ENCODE measurements around the gene TIMP2. TPM values are rescaled to one million over a fixed set of nuclear protein-coding genes. Genes with fewer than 3 reads are reported as not detected.

The TIMP2 gene
- total and polyA plus RNA-seq, 8 donors, result 22.2 to 128 (median 51.0) TPM

DNA sequence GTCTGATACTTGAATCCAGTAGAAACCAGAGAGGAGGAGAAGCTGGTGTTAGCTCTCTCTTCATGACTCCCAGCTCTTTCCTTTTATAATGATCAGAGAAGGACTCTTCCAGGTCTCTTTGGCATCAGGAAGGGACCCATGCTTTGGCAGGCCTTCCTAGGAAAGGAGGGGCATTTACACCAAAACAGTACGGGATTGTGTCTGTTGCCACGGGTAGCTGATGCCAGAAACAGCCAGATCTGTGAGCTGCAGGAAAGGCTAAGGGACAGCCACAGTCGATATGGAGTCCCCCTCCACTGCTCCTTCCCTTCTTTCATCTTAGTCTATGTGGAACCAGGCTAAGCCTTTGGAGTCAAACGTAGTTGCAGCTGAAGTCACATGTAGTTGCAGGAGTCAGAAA, 31.5 kb downstream of the TIMP2 start:
- Histone ChIP-seq H3K36me3 (no peaks in the 10 kb centered on the region), H3K9me3 (no peaks in the 10 kb centered on the region), H3K27me3 (no peaks in the 10 kb centered on the region), H3K27ac (no peak overlapping the region), H3K4me1 (peaks cover 0 to 8% (median 2%) of the 10 kb centered on the region in 3 donors), H3K4me3 (no peak overlapping the region)
- DNase-seq (no peak), ATAC-seq (no peak), FAIRE-seq (no peak)
- no peak for TF ChIP-seq CTCF (IDR thresholded peaks at IDR 0.05)
- WGBS, 2 donors, result 41 to 50% methylated on average over 4 of the region's 4 CpGs
- intact Hi-C loops (cut with DNase I), result no loop called here

DNA sequence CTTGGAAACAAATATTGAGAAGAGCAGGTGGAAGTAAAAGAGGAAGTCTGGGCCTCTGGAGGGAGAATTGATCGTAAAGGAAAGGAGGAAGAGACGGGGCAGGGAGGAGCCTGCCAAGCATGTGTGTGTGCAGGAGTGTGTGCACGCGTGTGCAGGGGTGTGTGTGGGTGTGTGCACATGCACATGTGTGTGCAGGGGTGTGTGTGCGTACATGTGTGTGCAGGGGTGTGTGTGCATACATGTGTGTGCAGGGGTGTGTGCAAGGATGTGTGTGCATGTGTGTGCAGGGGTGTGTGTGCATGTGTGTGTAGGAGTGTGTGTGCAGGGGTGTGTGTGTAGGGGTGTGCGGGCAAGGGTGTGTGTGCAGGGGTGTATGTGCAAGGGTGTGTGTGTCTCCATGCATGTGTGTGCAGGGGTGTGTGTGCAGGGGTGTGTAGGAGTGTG, 32.2 kb downstream of the TIMP2 start:
- WGBS, 2 donors, result 89 to 94% methylated on average over 6 of the region's 6 CpGs
- no peak for ATAC-seq
- Histone ChIP-seq H3K27ac (no peak overlapping the region), H3K4me1 (peaks cover 0 to 8% (median 2%) of the 10 kb centered on the region in 3 donors), H3K27me3 (no peaks in the 10 kb centered on the region), H3K9me3 (no peaks in the 10 kb centered on the region), H3K36me3 (no peaks in the 10 kb centered on the region), H3K4me3 (no peak overlapping the region)
- intact Hi-C loops (cut with DNase I), result no loop called here
- no peak for TF ChIP-seq CTCF (IDR thresholded peaks at IDR 0.05)
- no peak for DNase-seq
- FAIRE-seq, result no peak

- no peak for TF ChIP-seq CTCF (IDR thresholded peaks at IDR 0.05)
- 79 to 82% methylated on average over 5 of the region's 5 CpGs for WGBS, 2 donors
These were observed 32.7 kb downstream of the TIMP2 start for GRCh38 chr17:78892520-78892919.

GRCh38 chr17:78892062-78892456, 33.1 kb downstream of the TIMP2 start:
- Histone ChIP-seq H3K4me3 (no peak overlapping the region), H3K27me3 (no peaks in the 10 kb centered on the region), H3K36me3 (no peaks in the 10 kb centered on the region), H3K9me3 (no peaks in the 10 kb centered on the region), H3K27ac (no peak overlapping the region), H3K4me1 (peaks cover 0 to 8% (median 2%) of the 10 kb centered on the region in 3 donors)
- no peak for DNase-seq
- intact Hi-C loops (cut with DNase I), result no loop called here
- no peak for TF ChIP-seq CTCF (IDR thresholded peaks at IDR 0.05)
- ATAC-seq, result no peak
- WGBS, 2 donors, result 90 to 91% methylated on average over 14 of the region's 14 CpGs
- FAIRE-seq, result no peak

More at GRCh38 chr17:78892520-78892919, 32.7 kb downstream of the TIMP2 start:
- Histone ChIP-seq H3K27ac (no peak overlapping the region), H3K9me3 (no peaks in the 10 kb centered on the region), H3K4me1 (peaks cover 0 to 8% (median 2%) of the 10 kb centered on the region in 3 donors), H3K36me3 (no peaks in the 10 kb centered on the region), H3K4me3 (no peak overlapping the region), H3K27me3 (no peaks in the 10 kb centered on the region)
- no peak for ATAC-seq
- intact Hi-C loops (cut with DNase I), result no loop called here
- FAIRE-seq, result no peak
- no peak for DNase-seq

GRCh38 chr17:78891406-78892061, 33.7 kb downstream of the TIMP2 start:
- Histone ChIP-seq H3K27me3 (no peaks in the 10 kb centered on the region), H3K27ac (peak overlapping the region in 2 of 4 donors; percentile 47 to 52), H3K36me3 (no peaks in the 10 kb centered on the region), H3K4me3 (no peak overlapping the region), H3K4me1 (peaks cover 0 to 8% (median 2%) of the 10 kb centered on the region in 3 donors), H3K9me3 (no peaks in the 10 kb centered on the region)
- TF ChIP-seq CTCF (IDR thresholded peaks at IDR 0.05), result no peak
- 82 to 86% methylated on average over 21 of the region's 21 CpGs for whole genome bisulfite sequencing, 2 donors
- intact Hi-C loops (cut with DNase I), result no loop called here
- FAIRE-seq (no peak), DNase-seq (no peak), ATAC-seq (peak in 1 of 4 donors; percentile 57)
